Duodenal mucosa (tissue), 2 donors: Measurements from ENCODE around the gene DPYSL4.
A peak's percentile ranks its signal among the peaks of the same experiment; 100 is the strongest.

Source experiments
- H3K27ac ChIP-seq: one replicate; pipeline ENCODE4 v1.7.0; 2013; ENCODE audit warnings: low read depth, low read length
- H3K27me3 ChIP-seq, 2 donors: one replicate each; pipeline ENCODE4 v1.7.0; 2013; ENCODE audit warnings: low read length in 2 of 2, control low read depth in 1 of 2; ENCODE audit not compliant: insufficient read depth in 2 of 2, control insufficient read depth in 1 of 2
- H3K36me3 ChIP-seq, 2 donors: one replicate each; pipeline ENCODE4 v1.7.0; 2013; ENCODE audit warnings: low read length in 2 of 2, control low read depth in 1 of 2; ENCODE audit not compliant: insufficient read depth in 2 of 2, control insufficient read depth in 1 of 2
- H3K4me1 ChIP-seq, 2 donors: one replicate each; pipeline ENCODE4 v1.7.0; 2013; ENCODE audit warnings: low read length in 2 of 2, control low read depth in 1 of 2; ENCODE audit not compliant: insufficient read depth in 2 of 2, control insufficient read depth in 1 of 2
- H3K4me3 ChIP-seq, 2 donors: one replicate each; pipeline ENCODE4 v1.7.0; 2013; ENCODE audit warnings: low read length in 2 of 2, low read depth in 1 of 2
- H3K9ac ChIP-seq, 2 donors: one replicate each; pipeline ENCODE4 v1.7.0; 2013; ENCODE audit warnings: low read length in 2 of 2, low read depth in 1 of 2
- H3K9me3 ChIP-seq, 2 donors: one replicate each; pipeline ENCODE4 v1.7.0; 2013; ENCODE audit warnings: low read length in 2 of 2, control low read depth in 1 of 2; ENCODE audit not compliant: control insufficient read depth in 1 of 2

The DPYSL4 gene

DNA sequence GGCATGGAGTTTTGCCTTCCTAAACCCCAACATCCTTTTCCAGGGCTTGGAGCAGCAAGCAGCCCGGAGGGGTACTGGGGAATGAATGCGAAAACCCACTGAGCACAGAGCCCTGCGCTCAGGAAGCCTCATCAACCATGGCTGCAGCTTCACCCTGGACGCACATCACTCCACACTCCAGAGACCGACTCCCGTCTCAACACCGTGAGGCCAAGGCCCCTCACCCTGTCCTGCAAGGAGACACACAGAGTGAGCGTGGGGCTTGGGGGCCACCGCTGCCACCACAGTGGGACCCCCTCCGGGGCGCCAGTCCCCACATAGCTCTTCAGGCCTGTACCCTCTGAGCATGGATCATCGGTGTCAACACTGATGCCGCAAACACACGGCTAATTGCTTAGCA lies 41.9 kb downstream of the DPYSL4 start:
- Histone ChIP-seq H3K36me3 (no peaks in the 10 kb centered on the region), H3K9ac (no peak overlapping the region), H3K27me3 (no peaks in the 10 kb centered on the region), H3K4me1 (peaks cover 0 to 13% of the 10 kb centered on the region in 2 donors), H3K27ac (no peak overlapping the region), H3K4me3 (no peak overlapping the region), H3K9me3 (no peaks in the 10 kb centered on the region)

- no peak overlapping the region for H3K9ac ChIP-seq
- H3K9me3 ChIP-seq, result no peaks in the 10 kb centered on the region
- no peaks in the 10 kb centered on the region for H3K36me3 ChIP-seq
- no peaks in the 10 kb centered on the region for H3K27me3 ChIP-seq
- H3K4me1 ChIP-seq, result peaks cover 0 to 13% of the 10 kb centered on the region in 2 donors
- H3K4me3 ChIP-seq, result no peak overlapping the region
- H3K27ac ChIP-seq, result no peak overlapping the region
Observed at GRCh38 chr10:132229096-132229495, 42.3 kb downstream of the DPYSL4 start.

DNA sequence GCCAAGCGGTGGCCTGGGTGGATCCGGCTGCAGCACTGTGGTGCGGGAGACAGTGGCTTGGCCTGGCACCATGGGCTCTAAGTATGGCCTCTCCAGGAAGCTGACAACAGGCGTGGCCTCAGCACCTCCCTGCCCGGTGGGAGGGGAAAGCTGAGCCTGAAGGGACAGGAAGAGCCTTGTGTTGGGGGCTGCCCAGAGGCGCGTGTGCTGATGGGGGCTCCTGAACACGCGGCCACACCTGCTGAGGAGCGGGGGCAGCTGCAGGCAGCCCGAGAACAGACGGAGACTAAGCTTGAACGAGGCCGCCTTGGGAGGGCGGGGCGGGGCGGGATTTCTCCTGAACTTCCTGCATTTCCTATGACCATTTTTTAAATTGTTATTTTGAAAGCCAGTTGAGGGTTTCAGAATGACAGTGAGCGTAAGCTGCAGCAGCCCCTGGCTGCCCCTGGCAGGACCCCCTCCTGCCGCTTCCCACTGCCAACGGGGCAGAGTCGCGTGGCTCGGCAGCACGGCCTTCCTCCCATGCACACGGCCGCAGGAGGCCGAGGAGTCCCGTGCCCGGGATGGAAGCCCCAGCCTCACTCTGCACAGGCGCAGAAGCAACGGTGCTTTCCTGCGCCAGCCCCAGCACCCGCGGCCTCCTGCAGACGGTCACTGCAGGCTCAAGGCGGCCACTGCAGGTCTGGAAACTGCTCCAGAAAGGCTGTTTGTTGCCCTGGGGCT lies 43.2 kb downstream of the DPYSL4 start:
- Histone ChIP-seq H3K9ac (no peak overlapping the region), H3K27ac (no peak overlapping the region), H3K9me3 (no peaks in the 10 kb centered on the region), H3K4me1 (peaks cover 0 to 13% of the 10 kb centered on the region in 2 donors), H3K27me3 (no peaks in the 10 kb centered on the region), H3K36me3 (no peaks in the 10 kb centered on the region), H3K4me3 (peak overlapping the region; percentile 11 to 54)

- Histone ChIP-seq H3K36me3 (no peaks in the 10 kb centered on the region), H3K4me1 (peaks cover 0 to 13% of the 10 kb centered on the region in 2 donors)
Observed at GRCh38 chr10:132230557-132231210, 43.9 kb downstream of the DPYSL4 start.

GRCh38 chr10:132231656-132232022 lies 44.9 kb downstream of the DPYSL4 start:
- no peak overlapping the region for H3K4me3 ChIP-seq
- peaks cover 0 to 13% of the 10 kb centered on the region in 2 donors for H3K4me1 ChIP-seq
- no peak overlapping the region for H3K9ac ChIP-seq
- no peaks in the 10 kb centered on the region for H3K27me3 ChIP-seq
- no peak overlapping the region for H3K27ac ChIP-seq
- no peaks in the 10 kb centered on the region for H3K36me3 ChIP-seq
- no peaks in the 10 kb centered on the region for H3K9me3 ChIP-seq

More at GRCh38 chr10:132230557-132231210, 43.9 kb downstream of the DPYSL4 start:
- Histone ChIP-seq H3K27me3 (no peaks in the 10 kb centered on the region), H3K9me3 (no peaks in the 10 kb centered on the region), H3K4me3 (peak overlapping the region in 1 of 2 donors; percentile 54), H3K9ac (no peak overlapping the region), H3K27ac (no peak overlapping the region)

DNA sequence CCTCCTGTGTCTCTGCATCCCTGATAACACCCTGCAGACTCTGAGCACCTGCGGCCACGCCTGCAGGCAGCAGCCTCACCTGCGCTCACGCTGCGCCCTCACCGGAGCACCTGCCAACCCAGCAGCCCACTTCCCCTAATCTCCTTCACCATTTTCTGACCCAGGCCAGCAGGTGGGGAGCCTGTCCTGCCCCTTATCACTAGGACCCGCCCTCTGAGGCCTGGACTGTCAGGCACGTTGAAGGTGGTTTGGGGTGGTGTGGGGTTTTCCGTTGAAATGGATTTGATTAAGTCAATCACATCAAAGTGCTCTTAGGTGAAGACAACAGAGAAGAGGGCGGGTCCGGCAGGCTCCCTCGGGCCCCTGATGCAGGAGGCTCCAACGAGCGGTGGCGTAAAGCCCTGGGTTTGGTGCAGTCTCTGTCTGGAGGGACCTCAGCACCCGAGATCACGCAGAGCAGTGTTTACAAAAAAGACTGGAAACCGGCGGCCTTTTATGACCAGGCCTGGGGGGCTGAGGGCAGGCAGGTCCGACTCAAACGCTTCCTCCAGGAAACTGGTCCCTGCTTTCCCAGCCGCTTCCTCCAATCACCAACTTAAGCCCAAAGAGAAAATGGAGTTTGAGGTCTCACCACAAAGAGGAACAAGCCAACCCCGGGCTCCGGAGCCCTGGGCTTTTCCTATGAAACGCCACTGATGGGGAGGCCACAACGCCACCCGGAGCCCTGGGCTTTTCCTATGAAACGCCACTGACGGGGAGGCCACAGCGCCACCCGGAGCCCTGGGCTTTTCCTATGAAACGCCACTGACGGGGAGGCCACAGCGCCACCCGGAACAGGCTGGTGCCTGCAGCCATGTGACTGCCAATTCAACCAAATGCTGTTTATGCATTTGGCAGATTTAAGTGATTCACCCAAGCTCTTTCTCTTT lies 45.5 kb downstream of the DPYSL4 start:
- Histone ChIP-seq H3K9ac (no peak overlapping the region), H3K4me1 (peaks cover 0 to 13% of the 10 kb centered on the region in 2 donors), H3K36me3 (no peaks in the 10 kb centered on the region), H3K27me3 (no peaks in the 10 kb centered on the region), H3K4me3 (no peak overlapping the region), H3K27ac (no peak overlapping the region), H3K9me3 (no peaks in the 10 kb centered on the region)

- no peaks in the 10 kb centered on the region for H3K27me3 ChIP-seq
- H3K27ac ChIP-seq, result no peak overlapping the region
- H3K9me3 ChIP-seq, result no peaks in the 10 kb centered on the region
- no peaks in the 10 kb centered on the region for H3K36me3 ChIP-seq
- peaks cover 0 to 13% of the 10 kb centered on the region in 2 donors for H3K4me1 ChIP-seq
- no peak overlapping the region for H3K4me3 ChIP-seq
- no peak overlapping the region for H3K9ac ChIP-seq
Observed at GRCh38 chr10:132232981-132233380, 46.2 kb downstream of the DPYSL4 start.

- Histone ChIP-seq H3K36me3 (no peaks in the 10 kb centered on the region), H3K9ac (no peak overlapping the region), H3K4me1 (peaks cover 0 to 13% of the 10 kb centered on the region in 2 donors), H3K27ac (no peak overlapping the region), H3K4me3 (no peak overlapping the region), H3K9me3 (no peaks in the 10 kb centered on the region), H3K27me3 (no peaks in the 10 kb centered on the region)
Observed at GRCh38 chr10:132233501-132234085, 46.8 kb downstream of the DPYSL4 start.

GRCh38 chr10:132234860-132235259 lies 48.1 kb downstream of the DPYSL4 start:
- Histone ChIP-seq H3K27me3 (no peaks in the 10 kb centered on the region), H3K36me3 (no peaks in the 10 kb centered on the region), H3K9me3 (no peaks in the 10 kb centered on the region)

More at GRCh38 chr10:132234860-132235259, 48.1 kb downstream of the DPYSL4 start:
- Histone ChIP-seq H3K4me3 (no peak overlapping the region), H3K9ac (no peak overlapping the region), H3K4me1 (peaks cover 0 to 13% of the 10 kb centered on the region in 2 donors), H3K27ac (no peak overlapping the region)
